B cell (primary cell): ENCODE measurements around the gene MYOM1. TPM values are rescaled to one million over a fixed set of nuclear protein-coding genes. Genes with fewer than 3 reads are reported as not detected.

Experiments
- ATAC-seq: fragments of 200-7000 bp; cut with Tn5 transposase; one replicate; pipeline ENCODE4 v1.10.0; 2021; ENCODE audit warnings: low read depth, mild to moderate bottlenecking, moderate number of reproducible peaks, moderate library complexity
- CTCF ChIA-PET: fragments of 350-600 bp; sonication (Branson Sonifier 250); formaldehyde crosslinking; loops from one replicate; lab custom pipeline; 2021; ENCODE audit warnings: antibody characterized with exemption, inconsistent platforms; lab: Charles Lee
- POLR2A ChIA-PET: fragments of 350-600 bp; sonication (Branson Sonifier 250); formaldehyde crosslinking; loops from one replicate; lab custom pipeline; 2021; ENCODE audit warnings: antibody characterized with exemption; lab: Charles Lee
- DNase-seq: peaks from one replicate; pipeline ENCODE4 v3.0.0; 2013
- H2AFZ ChIP-seq: 2 replicates; pipeline ENCODE4 v1.6.1; 2012; ENCODE audit warnings: mild to moderate bottlenecking, low read depth, low read length; ENCODE audit not compliant: insufficient read depth, poor library complexity, severe bottlenecking
- H3K27ac ChIP-seq, 2 donors: 1 replicate in 1 of 2; 2 replicates in 1 of 2; pipeline ENCODE4 v1.5.1; 2012 to 2013; ENCODE audit warnings: low read length in 2 of 2, mild to moderate bottlenecking in 2 of 2, moderate library complexity in 1 of 2
- H3K27me3 ChIP-seq, 4 experiments: fragments of 200-600 bp in 1 of 4; sonication (generic) in 1 of 4; replicated peaks in 1 of 4; 1 replicate in 2 of 4; 2 replicates in 2 of 4; pipeline versions ENCODE4 v1.6.1 to v1.7.0; 2013 to 2016; ENCODE audit warnings: low read length in 3 of 4, mild to moderate bottlenecking in 2 of 4, mixed read lengths in 1 of 4, moderate library complexity in 1 of 4; ENCODE audit not compliant: insufficient read depth in 4 of 4, control insufficient read depth in 3 of 4; ENCODE audit errors: control extremely low read depth in 1 of 4
- H3K36me3 ChIP-seq, 2 experiments: replicated peaks in 1 of 2; 1 replicate in 1 of 2; 2 replicates in 1 of 2; pipeline versions ENCODE4 v1.6.1 to v1.7.1; 2013; ENCODE audit warnings: low read length in 1 of 2; ENCODE audit not compliant: insufficient read depth in 2 of 2, control insufficient read depth in 1 of 2; ENCODE audit errors: control extremely low read depth in 1 of 2, extremely low read depth in 1 of 2
- H3K4me1 ChIP-seq, 2 donors: fragments of 200-600 bp in 1 of 2; sonication (generic) in 1 of 2; 1 replicate in 1 of 2; 2 replicates in 1 of 2; pipeline versions ENCODE4 v1.5.1 to v1.6.1; 2013 to 2017; ENCODE audit warnings: low read length in 2 of 2; ENCODE audit not compliant: control insufficient read depth in 2 of 2, insufficient read depth in 2 of 2
- H3K4me2 ChIP-seq: replicated peaks from 2 replicates; pipeline ENCODE3; 2012; ENCODE audit warnings: mild to moderate bottlenecking, low read depth, low read length; ENCODE audit not compliant: poor library complexity, severe bottlenecking
- H3K4me3 ChIP-seq, 5 experiments: fragments of 200-600 bp in 1 of 5; sonication (generic) in 1 of 5; 1 replicate in 3 of 5; 2 replicates in 2 of 5; pipeline versions ENCODE4 v1.5.1 to v1.7.0; 2011 to 2016; ENCODE audit warnings: low read length in 4 of 5, mild to moderate bottlenecking in 4 of 5, low read depth in 2 of 5, control low read depth in 1 of 5, moderate library complexity in 1 of 5; ENCODE audit not compliant: insufficient read depth in 1 of 5; ENCODE audit errors: control extremely low read depth in 1 of 5, extremely low read depth in 1 of 5
- H3K79me2 ChIP-seq: fragments of 200-600 bp; sonication (generic); one replicate; pipeline ENCODE4 v1.6.0; 2016; ENCODE audit warnings: low read length; ENCODE audit not compliant: control insufficient read depth, insufficient read depth
- H3K9ac ChIP-seq: fragments of 200-600 bp; sonication (generic); 2 replicates; pipeline ENCODE4 v1.6.1; 2017; ENCODE audit warnings: mild to moderate bottlenecking, low read length, moderate library complexity
- H3K9me3 ChIP-seq, 3 donors: one replicate each; pipeline versions ENCODE4 v1.6.1 to v1.7.1; 2013; ENCODE audit warnings: low read length in 2 of 3; ENCODE audit not compliant: control insufficient read depth in 2 of 3, insufficient read depth in 1 of 3; ENCODE audit errors: control extremely low read depth in 1 of 3
- H4K20me1 ChIP-seq: 2 replicates; pipeline ENCODE4 v1.6.0; 2012; ENCODE audit warnings: mild to moderate bottlenecking, low read length; ENCODE audit not compliant: insufficient read depth, control insufficient read depth, poor library complexity, severe bottlenecking
- H3K27ac Mint-ChIP-seq: one replicate; pipeline ENCODE4 v1.8.0; 2021; ENCODE audit warnings: mixed read lengths
- H3K27me3 Mint-ChIP-seq: one replicate; pipeline ENCODE4 v1.8.0; 2021; ENCODE audit warnings: mixed read lengths
- H3K4me1 Mint-ChIP-seq: one replicate; pipeline ENCODE4 v1.8.0; 2021; ENCODE audit warnings: mixed read lengths
- H3K4me3 Mint-ChIP-seq: one replicate; pipeline ENCODE4 v1.8.0; 2021; ENCODE audit warnings: mixed read lengths
- H3K9me3 Mint-ChIP-seq: one replicate; pipeline ENCODE4 v1.8.0; 2022; ENCODE audit warnings: mixed read lengths; ENCODE audit not compliant: insufficient read depth
- EZH2 ChIP-seq: IDR thresholded peaks from 2 replicates; pipeline ENCODE4 v1.6.1; 2012; ENCODE audit warnings: borderline replicate concordance, low read depth, mild to moderate bottlenecking, moderate library complexity, low read length; ENCODE audit not compliant: insufficient read depth, poor library complexity, severe bottlenecking
- WGBS: methylation state at CpG from one replicate; pipeline ENCODE4 v1.1.5; 2013; ENCODE audit warnings: missing lambda C conversion rate; ENCODE audit not compliant: insufficient coverage; 5-methylcytosine and 5-hydroxymethylcytosine counted together
- intact Hi-C: fragments of 100-400 bp; cut with micrococcal nuclease; formaldehyde crosslinking; loops from one replicate; pipeline ENCODE4 v1.10.0; 2022
- polyA plus RNA-seq: library from polyadenylated mRNA; depleted of rRNA; stranded (reverse); fragments of >200 nt; gene quantifications from 2 replicates; pipeline ENCODE4 v1.2.3, GENCODE V29; 2012
- total RNA-seq, 2 donors: library from RNA; stranded (reverse); fragments of 120-200 nt in 1 of 2; gene quantifications; 1 replicate in 1 of 2; 2 replicates in 1 of 2; pipeline versions ENCODE4 v1.2.3 to v1.2.4, GENCODE V29; 2013 to 2022
- TF ChIP-seq, protein P1 (sequence below): fragments of 200-600 bp; IDR thresholded peaks from one replicate; pipeline ENCODE4 v1.8.0; 2022; ENCODE audit warnings: antibody characterized with exemption, mild to moderate bottlenecking

MYOM1 gene
- total and polyA plus RNA-seq, 2 donors (not counting 1 experiment from before 2014, with no cell fraction given) = 1.5 to 12.8 TPM

DNA sequence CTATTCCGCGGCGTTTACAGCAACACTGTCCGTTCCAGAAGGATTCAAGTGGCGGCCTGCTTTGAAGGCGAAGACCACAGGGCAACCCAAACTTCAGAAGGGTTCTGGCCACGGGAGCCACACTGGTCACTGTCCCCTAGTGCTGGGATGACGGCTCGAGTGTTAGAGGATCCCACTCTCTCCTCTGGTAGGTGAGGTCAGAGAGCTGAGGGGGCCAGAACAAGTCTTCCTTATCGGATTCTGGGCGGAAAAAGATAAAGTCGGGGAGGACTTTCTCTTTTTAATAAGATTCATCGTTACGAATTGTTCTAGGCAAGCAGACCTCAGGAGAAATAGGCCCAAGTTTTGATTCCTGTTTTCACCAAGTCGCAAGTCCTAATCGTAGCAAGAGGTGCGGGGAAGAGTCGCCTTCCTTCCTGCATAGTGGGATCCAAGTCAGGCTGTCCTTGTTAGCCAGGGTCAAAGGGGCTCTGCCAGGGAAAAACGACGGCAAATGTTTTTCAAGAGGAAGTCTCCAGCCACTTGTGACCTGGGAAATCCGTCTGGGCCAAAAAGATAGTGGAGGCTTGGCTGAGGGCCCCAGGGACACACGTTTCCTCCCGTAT, 27.0 kb upstream of the MYOM1 start:
- peaks cover 43% of the 10 kb centered on the region for H3K4me1 Mint-ChIP-seq
- Histone ChIP-seq H3K9ac (peak overlapping the region; percentile 84), H3K4me1 (peaks cover 34 to 43% of the 10 kb centered on the region in 2 donors), H2AFZ (peak overlapping the region; percentile 81), H3K4me3 (peak overlapping the region; percentile 91 to 99 (median 96)), H4K20me1 (no peaks in the 10 kb centered on the region), H3K4me2 (peak overlapping the region; percentile 84), H3K27me3 (no peaks in the 10 kb centered on the region), H3K9me3 (peaks cover 2 to 9% (median 6%) of the 10 kb centered on the region in 3 donors), H3K36me3 (peaks cover 0 to 11% of the 10 kb centered on the region in 2 experiments), H3K27ac (peak overlapping the region; percentile 89 to 94), H3K79me2 (peaks cover 41% of the 10 kb centered on the region)
- intact Hi-C loops = loop anchor here (1.0 to 5.0 kb wide), 16 partner anchors 15 to 676 kb away; partner anchors contain the start of genes LPIN2, METTL4 and NDC80
- DNase-seq (no peak), ATAC-seq (peak; percentile 6)
- POLR2A ChIA-PET = interaction anchor here (0.5 to 4.2 kb wide), 20 partner anchors 10 to 589 kb away, joined by 3 to 35 read pairs (median 4); partner anchors contain the start of genes LPIN2 and MYL12B
- CTCF ChIA-PET = interaction anchor here (0.7 to 7.5 kb wide), 57 partner anchors 10 to 419 kb away, joined by 3 to 155 read pairs (median 6); partner anchors contain the start of genes LPIN2 and MYL12B
- peak overlapping the region; percentile 91 for H3K4me3 Mint-ChIP-seq
- H3K9me3 Mint-ChIP-seq = no peaks in the 10 kb centered on the region
- no peak for TF ChIP-seq EZH2
- TF ChIP-seq, protein P1, sequence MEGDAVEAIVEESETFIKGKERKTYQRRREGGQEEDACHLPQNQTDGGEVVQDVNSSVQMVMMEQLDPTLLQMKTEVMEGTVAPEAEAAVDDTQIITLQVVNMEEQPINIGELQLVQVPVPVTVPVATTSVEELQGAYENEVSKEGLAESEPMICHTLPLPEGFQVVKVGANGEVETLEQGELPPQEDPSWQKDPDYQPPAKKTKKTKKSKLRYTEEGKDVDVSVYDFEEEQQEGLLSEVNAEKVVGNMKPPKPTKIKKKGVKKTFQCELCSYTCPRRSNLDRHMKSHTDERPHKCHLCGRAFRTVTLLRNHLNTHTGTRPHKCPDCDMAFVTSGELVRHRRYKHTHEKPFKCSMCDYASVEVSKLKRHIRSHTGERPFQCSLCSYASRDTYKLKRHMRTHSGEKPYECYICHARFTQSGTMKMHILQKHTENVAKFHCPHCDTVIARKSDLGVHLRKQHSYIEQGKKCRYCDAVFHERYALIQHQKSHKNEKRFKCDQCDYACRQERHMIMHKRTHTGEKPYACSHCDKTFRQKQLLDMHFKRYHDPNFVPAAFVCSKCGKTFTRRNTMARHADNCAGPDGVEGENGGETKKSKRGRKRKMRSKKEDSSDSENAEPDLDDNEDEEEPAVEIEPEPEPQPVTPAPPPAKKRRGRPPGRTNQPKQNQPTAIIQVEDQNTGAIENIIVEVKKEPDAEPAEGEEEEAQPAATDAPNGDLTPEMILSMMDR = no peak
- H3K27me3 Mint-ChIP-seq = no peaks in the 10 kb centered on the region
- WGBS = 6% methylated on average over 21 of the region's 23 CpGs
- H3K27ac Mint-ChIP-seq = peak overlapping the region; percentile 97
